SJSA1 (cell line): ENCODE data around the gene VCP. TPM values are rescaled to one million over a fixed set of nuclear protein-coding genes. Genes with fewer than 3 reads are reported as not detected.

Experiments
- DNase-seq, 2 experiments: peaks; one replicate each; pipeline ENCODE4 v3.0.0-alpha.2; 2015 to 2020; ENCODE audit warnings: low spot score in 2 of 2, low read depth in 1 of 2
- H3K27ac ChIP-seq: fragments of 250-450 bp; sonication (Bioruptor Pico); 2 replicates; pipeline ENCODE4 v1.5.1; 2020; ENCODE audit warnings: mild to moderate bottlenecking, moderate library complexity
- H3K27me3 ChIP-seq: fragments of 250-450 bp; sonication (Bioruptor Pico); replicated peaks from 2 replicates; pipeline ENCODE4 v1.5.1; 2020; ENCODE audit warnings: mild to moderate bottlenecking, moderate library complexity
- H3K36me3 ChIP-seq: fragments of 250-450 bp; sonication (Bioruptor Pico); 2 replicates; pipeline ENCODE4 v1.5.1; 2020; ENCODE audit warnings: mild to moderate bottlenecking
- H3K4me1 ChIP-seq: fragments of 250-450 bp; sonication (Bioruptor Pico); replicated peaks from 2 replicates; pipeline ENCODE4 v1.6.1; 2021; ENCODE audit warnings: mild to moderate bottlenecking
- H3K4me3 ChIP-seq: fragments of 250-450 bp; sonication (Bioruptor Pico); 2 replicates; pipeline ENCODE4 v1.5.1; 2020; ENCODE audit warnings: mild to moderate bottlenecking
- H3K9me3 ChIP-seq: fragments of 250-450 bp; sonication (Bioruptor Pico); replicated peaks from 2 replicates; pipeline ENCODE4 v1.5.1; 2020; ENCODE audit warnings: mild to moderate bottlenecking
- total RNA-seq: library from RNA; depleted of rRNA; stranded (reverse); fragments of >200 nt; shearing (Covaris generic); gene quantifications from 2 replicates; pipeline ENCODE4 v1.2.3, GENCODE V29; 2014

VCP gene
- total RNA-seq, 1 experiment from 2014 or later, result 209 TPM

GRCh38 chr9:35060548-35061207, 11.7 kb downstream of the VCP start:
- DNase-seq, result no peak
- H3K4me3 ChIP-seq, result no peak overlapping the region
- H3K27me3 ChIP-seq, result no peaks in the 10 kb centered on the region
- no peaks in the 10 kb centered on the region for H3K9me3 ChIP-seq
- peaks cover 96% of the 10 kb centered on the region for H3K36me3 ChIP-seq
- no peak overlapping the region for H3K27ac ChIP-seq
- no peaks in the 10 kb centered on the region for H3K4me1 ChIP-seq

GRCh38 chr9:35059438-35059837, 13.0 kb downstream of the VCP start:
- Histone ChIP-seq H3K27me3 (no peaks in the 10 kb centered on the region), H3K4me3 (no peak overlapping the region), H3K36me3 (peaks cover 93% of the 10 kb centered on the region), H3K9me3 (no peaks in the 10 kb centered on the region), H3K4me1 (no peaks in the 10 kb centered on the region), H3K27ac (no peak overlapping the region)
- DNase-seq, result no peak

DNA sequence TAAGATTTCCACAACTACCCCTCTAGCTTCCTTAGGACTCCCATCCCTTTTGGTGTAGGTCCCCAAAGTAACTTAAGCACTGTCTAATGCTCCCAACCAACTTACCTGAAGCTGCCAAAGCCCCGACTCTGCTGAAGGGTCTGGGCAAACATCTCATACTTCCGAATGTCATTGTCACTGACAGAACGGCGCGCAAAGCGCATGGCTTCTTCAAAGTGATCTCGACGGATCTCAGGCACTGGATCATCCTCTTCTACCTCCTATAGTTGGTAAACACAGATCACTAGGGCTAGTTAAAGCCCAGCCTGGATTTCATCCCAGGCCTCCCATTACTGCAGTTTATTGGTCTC, 15.2 kb downstream of the VCP start:
- Histone ChIP-seq H3K36me3 (peaks cover 75% of the 10 kb centered on the region), H3K27me3 (no peaks in the 10 kb centered on the region), H3K4me1 (no peaks in the 10 kb centered on the region), H3K9me3 (no peaks in the 10 kb centered on the region), H3K4me3 (no peak overlapping the region), H3K27ac (no peak overlapping the region)
- no peak for DNase-seq

DNA sequence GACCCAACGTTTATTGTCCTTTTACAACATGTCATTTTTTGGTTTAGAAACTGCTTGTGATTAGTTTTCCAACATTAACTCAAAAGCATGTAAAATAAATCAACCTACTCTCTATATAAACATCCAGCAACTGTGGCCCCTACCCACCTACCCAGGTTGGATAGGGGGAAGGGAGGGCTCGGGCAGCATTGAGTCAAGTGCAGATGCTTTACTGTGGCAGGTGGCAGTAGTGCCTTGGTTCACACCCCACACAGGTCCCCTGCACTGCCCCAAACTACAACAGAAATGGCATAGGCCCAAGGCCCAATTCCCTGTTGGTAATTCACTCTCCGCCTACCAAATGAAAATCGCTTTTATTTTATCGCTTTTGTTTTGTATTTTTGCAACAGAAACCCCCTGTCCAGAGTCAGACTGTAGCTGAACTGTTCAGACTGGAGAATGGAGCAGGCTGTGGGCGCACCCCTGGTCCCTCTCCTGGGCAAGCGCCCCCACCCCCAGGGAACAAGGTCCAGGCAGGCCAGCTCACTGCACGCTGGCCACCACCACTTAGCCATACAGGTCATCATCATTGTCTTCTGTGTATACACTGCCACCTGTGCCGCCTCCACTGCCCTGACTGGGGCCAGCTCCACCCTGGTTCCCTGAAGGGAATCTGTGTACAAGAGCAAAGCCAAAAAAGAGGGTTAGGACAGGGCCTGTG, 15.7 kb downstream of the VCP start:
- Histone ChIP-seq H3K4me1 (no peaks in the 10 kb centered on the region), H3K9me3 (no peaks in the 10 kb centered on the region), H3K4me3 (no peak overlapping the region), H3K36me3 (peaks cover 69% of the 10 kb centered on the region), H3K27me3 (no peaks in the 10 kb centered on the region), H3K27ac (no peak overlapping the region)
- DNase-seq, result no peak

- no peaks in the 10 kb centered on the region for H3K4me1 ChIP-seq
- H3K36me3 ChIP-seq, result peaks cover 59% of the 10 kb centered on the region
- no peaks in the 10 kb centered on the region for H3K9me3 ChIP-seq
- no peak overlapping the region for H3K27ac ChIP-seq
- no peak for DNase-seq
- H3K27me3 ChIP-seq, result no peaks in the 10 kb centered on the region
- H3K4me3 ChIP-seq, result no peak overlapping the region
Observed at GRCh38 chr9:35054871-35055644, 17.4 kb downstream of the VCP start.

- H3K36me3 ChIP-seq, result peaks cover 58% of the 10 kb centered on the region
- H3K9me3 ChIP-seq, result no peaks in the 10 kb centered on the region
- H3K27ac ChIP-seq, result no peak overlapping the region
- no peaks in the 10 kb centered on the region for H3K27me3 ChIP-seq
- no peak overlapping the region for H3K4me3 ChIP-seq
- no peak for DNase-seq
- no peaks in the 10 kb centered on the region for H3K4me1 ChIP-seq
Observed at GRCh38 chr9:35054185-35054835, 18.1 kb downstream of the VCP start.

DNA sequence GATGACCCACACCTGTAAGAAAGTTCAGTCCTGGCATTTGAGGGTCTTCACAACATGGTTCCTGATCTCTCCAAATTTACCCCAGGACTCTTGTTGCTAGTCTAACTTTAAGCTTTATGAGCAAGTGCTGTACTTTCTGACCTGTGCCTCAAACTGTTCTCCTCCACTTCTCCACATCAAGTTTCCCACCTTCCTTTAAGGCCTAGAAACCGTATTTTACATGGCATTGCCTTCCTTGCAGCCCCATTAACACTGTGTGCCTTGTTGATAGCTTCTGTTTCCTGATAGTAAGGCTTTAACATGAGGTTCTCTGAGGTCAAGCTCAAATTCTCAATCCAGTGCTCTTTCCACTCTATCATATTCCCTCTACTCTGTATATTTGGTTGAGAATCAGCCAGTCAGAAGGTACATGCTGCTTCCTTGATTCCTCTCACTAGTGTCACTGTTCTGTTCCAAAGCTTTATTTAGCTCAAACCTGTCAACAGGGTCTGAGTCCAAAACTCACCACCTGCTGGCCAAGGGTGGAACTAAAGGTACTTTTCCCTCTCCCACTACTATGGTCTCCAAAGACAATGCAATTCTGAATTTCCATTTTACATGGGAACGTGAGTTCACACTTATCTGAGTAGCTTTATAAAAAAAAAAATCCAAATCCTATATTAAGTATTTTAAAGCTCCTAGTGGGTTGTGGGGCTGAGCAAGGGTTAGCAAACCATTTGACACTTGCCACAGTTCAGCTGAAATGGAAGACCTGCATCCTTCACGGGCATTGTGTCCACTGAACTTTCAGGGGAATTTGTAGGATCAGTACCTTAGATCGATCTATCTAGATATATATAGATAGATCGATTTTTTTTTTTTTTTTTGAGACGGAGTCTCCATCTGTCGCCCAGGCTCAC, 21.1 kb downstream of the VCP start:
- H3K27me3 ChIP-seq, result no peaks in the 10 kb centered on the region
- peaks cover 29% of the 10 kb centered on the region for H3K36me3 ChIP-seq
- no peaks in the 10 kb centered on the region for H3K4me1 ChIP-seq
- DNase-seq, result peak; percentile 5 to 41
- H3K9me3 ChIP-seq, result no peaks in the 10 kb centered on the region
- H3K27ac ChIP-seq, result no peak overlapping the region
- H3K4me3 ChIP-seq, result no peak overlapping the region

GRCh38 chr9:35048511-35048910, 23.9 kb downstream of the VCP start:
- H3K27me3 ChIP-seq, result no peaks in the 10 kb centered on the region
- no peaks in the 10 kb centered on the region for H3K9me3 ChIP-seq
- peaks cover 12% of the 10 kb centered on the region for H3K36me3 ChIP-seq
- DNase-seq, result no peak
- H3K4me3 ChIP-seq, result no peak overlapping the region
- H3K27ac ChIP-seq, result no peak overlapping the region
- no peaks in the 10 kb centered on the region for H3K4me1 ChIP-seq

- no peak overlapping the region for H3K4me3 ChIP-seq
- no peaks in the 10 kb centered on the region for H3K9me3 ChIP-seq
- H3K27me3 ChIP-seq, result no peaks in the 10 kb centered on the region
- no peaks in the 10 kb centered on the region for H3K4me1 ChIP-seq
- H3K27ac ChIP-seq, result no peak overlapping the region
- no peak for DNase-seq
- H3K36me3 ChIP-seq, result no peaks in the 10 kb centered on the region
Observed at GRCh38 chr9:35044071-35044470, 28.4 kb downstream of the VCP start.

DNA sequence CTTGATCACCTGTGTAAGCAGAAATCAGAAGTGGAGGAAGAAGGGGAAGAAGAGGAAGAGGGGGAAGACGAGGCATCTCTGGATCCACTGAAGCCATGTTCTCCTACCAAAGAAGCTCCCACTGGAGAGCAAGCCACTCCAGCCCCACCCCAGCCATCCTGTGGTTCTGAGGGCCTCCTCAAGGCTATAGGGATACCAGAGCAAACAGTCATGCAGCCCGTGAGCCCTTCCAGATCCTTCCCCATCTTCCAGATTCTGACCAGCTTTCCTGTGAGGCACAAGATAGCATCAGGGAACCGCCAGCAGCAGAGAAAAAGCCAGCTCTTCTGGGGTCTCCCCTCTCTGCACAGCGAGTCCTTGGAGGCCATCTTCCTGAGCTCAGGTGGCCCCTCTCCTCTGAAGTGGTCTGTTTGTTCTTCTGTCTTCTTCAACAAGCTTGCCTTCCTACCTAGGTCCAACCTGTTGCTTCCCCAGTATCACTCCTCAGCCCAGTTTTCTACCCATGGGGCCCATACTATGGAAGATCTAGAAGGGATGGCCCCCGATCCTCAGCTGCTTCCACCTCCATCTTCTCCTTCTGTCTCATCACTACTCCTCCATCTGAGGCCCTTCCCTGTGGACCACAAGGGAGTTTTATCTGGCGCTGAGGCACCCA, 29.4 kb downstream of the VCP start:
- Histone ChIP-seq H3K9me3 (no peaks in the 10 kb centered on the region), H3K36me3 (no peaks in the 10 kb centered on the region), H3K4me1 (no peaks in the 10 kb centered on the region), H3K27ac (no peak overlapping the region), H3K27me3 (no peaks in the 10 kb centered on the region), H3K4me3 (no peak overlapping the region)
- DNase-seq, result no peak

- Histone ChIP-seq H3K27me3 (no peaks in the 10 kb centered on the region), H3K27ac (no peak overlapping the region), H3K36me3 (no peaks in the 10 kb centered on the region), H3K4me3 (no peak overlapping the region), H3K9me3 (no peaks in the 10 kb centered on the region), H3K4me1 (no peaks in the 10 kb centered on the region)
- DNase-seq, result no peak
Observed at GRCh38 chr9:35042081-35042604, 30.3 kb downstream of the VCP start.

DNA sequence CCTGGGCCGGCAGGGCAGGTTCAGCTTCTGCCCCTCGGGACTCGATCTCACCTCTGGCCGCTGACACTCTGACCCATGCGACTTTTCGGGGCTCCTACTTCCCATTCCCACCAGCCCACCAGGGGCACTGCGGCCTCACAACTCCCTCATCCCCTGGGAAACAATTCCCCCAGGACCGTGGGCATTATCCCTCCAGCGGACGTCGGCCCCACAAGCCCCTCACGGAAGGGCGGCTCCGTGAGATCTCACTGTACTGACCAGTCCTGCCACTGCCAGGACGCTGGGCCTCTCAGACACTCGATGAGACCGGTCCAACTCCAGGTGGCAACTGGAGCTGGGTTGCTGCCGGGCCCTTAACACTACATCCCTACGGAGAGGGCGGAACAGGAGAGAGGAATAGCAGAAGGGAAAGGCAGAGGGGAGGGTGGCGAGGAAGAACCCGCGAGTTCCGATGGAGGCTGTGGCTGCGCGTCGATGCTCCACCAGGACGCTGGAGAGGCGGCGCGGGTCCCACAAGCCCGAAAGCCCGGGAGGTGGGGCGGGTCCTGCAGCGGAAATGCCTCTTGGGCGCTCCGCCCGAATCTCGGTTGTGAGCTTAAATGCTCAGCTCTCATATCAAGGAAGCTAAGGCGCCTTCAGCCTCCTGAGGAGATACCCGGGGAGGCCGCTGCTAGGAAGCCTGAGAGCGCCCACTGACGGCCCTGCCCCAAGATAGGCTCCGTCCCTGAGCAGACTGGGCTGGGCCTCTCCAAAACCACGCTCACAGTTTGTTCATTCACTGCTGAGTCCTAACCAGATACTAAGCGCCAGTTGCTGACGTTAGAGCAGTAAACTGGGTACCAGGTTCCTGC, 36.3 kb downstream of the VCP start:
- Histone ChIP-seq H3K4me1 (no peaks in the 10 kb centered on the region), H3K4me3 (no peak overlapping the region), H3K9me3 (no peaks in the 10 kb centered on the region), H3K27ac (no peak overlapping the region), H3K36me3 (no peaks in the 10 kb centered on the region), H3K27me3 (no peaks in the 10 kb centered on the region)
- no peak for DNase-seq
